Neuronal stem cell (in vitro differentiated cells): ENCODE results near the gene BST2.

Experiments
- DNase-seq: peaks from one replicate; pipeline ENCODE4 v3.0.0-alpha.2; 2013; ENCODE audit warnings: low spot score
- H2AFZ ChIP-seq: one replicate; pipeline ENCODE4 v1.6.1; 2013; ENCODE audit warnings: mild to moderate bottlenecking, low read length, inconsistent platforms
- H2AK5ac ChIP-seq: 2 replicates; pipeline ENCODE4 v1.6.1; 2013; ENCODE audit warnings: low read depth, mild to moderate bottlenecking, inconsistent platforms, low read length, moderate library complexity, mixed read lengths
- H2BK120ac ChIP-seq: 2 replicates; pipeline ENCODE4 v1.6.1; 2013; ENCODE audit warnings: low read depth, mild to moderate bottlenecking, inconsistent platforms, low read length, moderate library complexity, mixed read lengths
- H2BK12ac ChIP-seq: one replicate; pipeline ENCODE4 v1.6.1; 2013; ENCODE audit warnings: low read length, inconsistent platforms
- H2BK15ac ChIP-seq: 2 replicates; pipeline ENCODE4 v1.6.1; 2013; ENCODE audit warnings: mild to moderate bottlenecking, low read length, inconsistent platforms, mixed read lengths
- H2BK5ac ChIP-seq: one replicate; pipeline ENCODE4 v1.6.1; 2013; ENCODE audit warnings: inconsistent platforms, mild to moderate bottlenecking, low read length, moderate library complexity
- H3K14ac ChIP-seq: one replicate; pipeline ENCODE4 v1.6.1; 2013; ENCODE audit warnings: low read length, inconsistent platforms
- H3K18ac ChIP-seq: 2 replicates; pipeline ENCODE4 v1.6.1; 2013; ENCODE audit warnings: low read length, inconsistent platforms
- H3K23ac ChIP-seq: 2 replicates; pipeline ENCODE4 v1.6.1; 2013; ENCODE audit warnings: low read depth, mild to moderate bottlenecking, mixed read lengths, low read length, inconsistent platforms; ENCODE audit not compliant: poor library complexity
- H3K27ac ChIP-seq: replicated peaks from 3 replicates; pipeline ENCODE4 v1.5.1; 2013; ENCODE audit warnings: low read length, inconsistent platforms
- H3K27me3 ChIP-seq, 3 experiments: 2 replicates each; pipeline ENCODE4 v1.6.1; 2013; ENCODE audit warnings: low read length in 3 of 3, mild to moderate bottlenecking in 2 of 3, inconsistent platforms in 1 of 3, low read depth in 1 of 3, mixed read lengths in 1 of 3, moderate library complexity in 1 of 3; ENCODE audit not compliant: control insufficient read depth in 3 of 3, insufficient read depth in 3 of 3
- H3K36me3 ChIP-seq, 2 donors: replicated peaks in 1 of 2; 2 replicates each; pipeline ENCODE4 v1.6.1; 2013; ENCODE audit warnings: low read length in 2 of 2; ENCODE audit not compliant: control insufficient read depth in 2 of 2, insufficient read depth in 2 of 2
- H3K4ac ChIP-seq: 2 replicates; pipeline ENCODE4 v1.6.1; 2013; ENCODE audit warnings: inconsistent platforms, mild to moderate bottlenecking, low read length, moderate library complexity
- H3K4me1 ChIP-seq, 2 donors: 1 replicate in 1 of 2; 2 replicates in 1 of 2; pipeline ENCODE4 v1.6.1; 2013; ENCODE audit warnings: low read length in 2 of 2, low read depth in 1 of 2; ENCODE audit not compliant: control insufficient read depth in 2 of 2, insufficient read depth in 1 of 2
- H3K4me2 ChIP-seq: one replicate; pipeline ENCODE4 v1.6.1; 2013; ENCODE audit warnings: mild to moderate bottlenecking, low read length, inconsistent platforms; ENCODE audit not compliant: insufficient read depth, poor library complexity, severe bottlenecking
- H3K4me3 ChIP-seq, 2 donors: 2 replicates each; pipeline ENCODE4 v1.5.1; 2013; ENCODE audit warnings: low read length in 2 of 2, mild to moderate bottlenecking in 2 of 2, inconsistent platforms in 1 of 2, moderate library complexity in 1 of 2
- H3K79me1 ChIP-seq: one replicate; pipeline ENCODE4 v1.6.1; 2013; ENCODE audit warnings: low read depth, mild to moderate bottlenecking, inconsistent platforms, low read length, moderate library complexity
- H3K9ac ChIP-seq: one replicate; pipeline ENCODE4 v1.6.1; 2013; ENCODE audit warnings: mild to moderate bottlenecking, low read depth, low read length, inconsistent platforms; ENCODE audit not compliant: poor library complexity
- H3K9me3 ChIP-seq, 2 donors: replicated peaks in 1 of 2; 2 replicates each; pipeline versions ENCODE3 to v1.6.1; 2013; ENCODE audit warnings: low read length in 2 of 2, mild to moderate bottlenecking in 2 of 2, inconsistent platforms in 1 of 2, low read depth in 1 of 2, mixed read lengths in 1 of 2, moderate library complexity in 1 of 2; ENCODE audit not compliant: control insufficient read depth in 2 of 2, insufficient read depth in 1 of 2
- H4K8ac ChIP-seq: one replicate; pipeline ENCODE4 v1.6.1; 2013; ENCODE audit warnings: low read depth, mild to moderate bottlenecking, inconsistent platforms, low read length, moderate library complexity
- H4K91ac ChIP-seq: one replicate; pipeline ENCODE4 v1.6.1; 2013; ENCODE audit warnings: low read length, low read depth, mild to moderate bottlenecking, inconsistent platforms; ENCODE audit not compliant: poor library complexity
- WGBS, 2 donors: extraction: QIAGEN DNeasy Blood & Tissue Kit; methylation state at CpG; one replicate each; pipeline ENCODE4 v1.1.7; 2013; ENCODE audit warnings: missing lambda C conversion rate in 2 of 2, mixed read lengths in 1 of 2; ENCODE audit not compliant: insufficient read length in 2 of 2, insufficient replicate concordance in 1 of 2; ENCODE audit errors: extremely low coverage in 2 of 2; 5-methylcytosine and 5-hydroxymethylcytosine counted together

The BST2 gene

GRCh38 chr19:17357724-17358123, 47.7 kb downstream of the BST2 start:
- no peak overlapping the region for H3K4me3 ChIP-seq
- H3K4me2 ChIP-seq: no peak overlapping the region
- DNase-seq: no peak
- H3K27me3 ChIP-seq: no peaks in the 10 kb centered on the region
- no peak overlapping the region for H4K8ac ChIP-seq
- H3K36me3 ChIP-seq: no peaks in the 10 kb centered on the region
- H4K91ac ChIP-seq: no peak overlapping the region
- H3K79me1 ChIP-seq: no peaks in the 10 kb centered on the region
- WGBS, 2 donors: no CpG with 5 or more reads among the region's 11 CpGs
- no peak overlapping the region for H3K27ac ChIP-seq
- H3K4me1 ChIP-seq: no peaks in the 10 kb centered on the region
- H3K9me3 ChIP-seq: no peaks in the 10 kb centered on the region
- no peak overlapping the region for H2AFZ ChIP-seq
- H3K23ac ChIP-seq: no peak overlapping the region
- peak overlapping the region; percentile 79 for H2AK5ac ChIP-seq
- no peak overlapping the region for H2BK15ac ChIP-seq
- no peak overlapping the region for H3K14ac ChIP-seq
- H2BK120ac ChIP-seq: no peak overlapping the region
- H3K4ac ChIP-seq: peak overlapping the region; percentile 89
- H3K9ac ChIP-seq: no peak overlapping the region
- peak overlapping the region; percentile 80 for H3K18ac ChIP-seq
- H2BK12ac ChIP-seq: no peak overlapping the region
- H2BK5ac ChIP-seq: no peak overlapping the region

GRCh38 chr19:17357078-17357666, 48.3 kb downstream of the BST2 start:
- Histone ChIP-seq H3K79me1 (no peaks in the 10 kb centered on the region), H2AK5ac (no peak overlapping the region), H3K36me3 (no peaks in the 10 kb centered on the region), H2BK5ac (no peak overlapping the region), H3K14ac (no peak overlapping the region), H3K18ac (no peak overlapping the region), H3K4me3 (no peak overlapping the region), H2BK12ac (no peak overlapping the region), H3K4me2 (no peak overlapping the region), H2BK15ac (no peak overlapping the region), H3K9ac (no peak overlapping the region), H3K23ac (no peak overlapping the region), H2BK120ac (no peak overlapping the region), H3K4me1 (no peaks in the 10 kb centered on the region), H2AFZ (no peak overlapping the region), H3K27ac (no peak overlapping the region), H4K8ac (no peak overlapping the region), H3K27me3 (no peaks in the 10 kb centered on the region), H3K9me3 (no peaks in the 10 kb centered on the region), H3K4ac (no peak overlapping the region), H4K91ac (no peak overlapping the region)
- no peak for DNase-seq
- WGBS, 2 donors: no CpG with 5 or more reads among the region's 7 CpGs

DNA sequence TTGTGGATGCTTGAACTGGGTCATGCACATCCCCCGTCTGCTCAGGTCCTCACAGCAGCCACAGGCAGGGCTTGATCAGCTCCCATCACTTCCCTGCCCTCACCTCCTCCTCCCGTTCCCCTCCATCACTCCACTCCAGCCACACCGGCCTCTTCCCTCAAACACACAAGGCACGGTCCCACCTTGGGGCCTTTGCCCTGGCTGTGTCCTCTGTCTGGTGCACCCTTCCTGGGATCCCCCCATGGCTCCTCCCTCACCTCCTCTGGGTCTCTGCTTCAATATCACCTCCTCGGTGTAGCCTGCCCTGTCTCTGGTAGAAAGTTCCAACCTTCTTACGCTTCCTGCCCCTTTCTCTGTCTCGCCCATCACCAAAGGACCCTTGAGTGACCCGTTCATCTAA, 52.0 kb downstream of the BST2 start:
- Histone ChIP-seq H3K4me3 (no peak overlapping the region), H2BK15ac (peak overlapping the region; percentile 82), H3K27ac (peak overlapping the region; percentile 4), H2BK12ac (no peak overlapping the region), H3K9me3 (no peaks in the 10 kb centered on the region), H4K8ac (no peak overlapping the region), H4K91ac (no peak overlapping the region), H3K23ac (no peak overlapping the region), H3K4me1 (peaks cover 2 to 4% of the 10 kb centered on the region in 2 donors), H2AK5ac (peak overlapping the region; percentile 76), H3K36me3 (no peaks in the 10 kb centered on the region), H3K18ac (no peak overlapping the region), H3K4ac (no peak overlapping the region), H3K9ac (no peak overlapping the region), H3K4me2 (no peak overlapping the region), H3K27me3 (no peaks in the 10 kb centered on the region), H2BK120ac (no peak overlapping the region), H2AFZ (peak overlapping the region; percentile 78), H3K14ac (no peak overlapping the region), H2BK5ac (no peak overlapping the region), H3K79me1 (no peaks in the 10 kb centered on the region)
- no CpG with 5 or more reads among the region's 8 CpGs for WGBS, 2 donors
- DNase-seq: no peak
